ENCODE measurements around the gene THSD7A. TPM values are rescaled to one million over a fixed set of nuclear protein-coding genes. Genes with fewer than 3 reads are reported as not detected.

Gene THSD7A
- total RNA-seq, 2 experiments from 2014 or later, result not detected

GRCh38 chr7:11615174-11615573 lies 216.8 kb downstream of the THSD7A start:
- H3K36me3 Mint-ChIP-seq (ENCODE audit: low read depth), result no peaks in the 10 kb centered on the region
- no peaks in the 10 kb centered on the region for H3K4me1 Mint-ChIP-seq
- no peak for DNase-seq
- CTCF ChIA-PET, result no interaction called here
- no peaks in the 10 kb centered on the region for H3K9me3 Mint-ChIP-seq
- H3K4me3 Mint-ChIP-seq, result no peak overlapping the region
- no peaks in the 10 kb centered on the region for H3K27me3 Mint-ChIP-seq
- POLR2A ChIA-PET, result no interaction called here
- no peak overlapping the region for H3K27ac Mint-ChIP-seq

- H3K4me1 Mint-ChIP-seq, result no peaks in the 10 kb centered on the region
- CTCF ChIA-PET, result no interaction called here
- H3K9me3 Mint-ChIP-seq, result no peaks in the 10 kb centered on the region
Measured at GRCh38 chr7:11613292-11613930, 218.6 kb downstream of the THSD7A start.

GRCh38 chr7:11612737-11613136 lies 219.3 kb downstream of the THSD7A start:
- Mint-ChIP-seq H3K36me3 (ENCODE audit: low read depth) (no peaks in the 10 kb centered on the region), H3K9me3 (no peaks in the 10 kb centered on the region), H3K27ac (no peak overlapping the region), H3K27me3 (no peaks in the 10 kb centered on the region), H3K4me1 (no peaks in the 10 kb centered on the region), H3K4me3 (no peak overlapping the region)
- ChIA-PET CTCF (no interaction called here), POLR2A (no interaction called here)
- no peak for DNase-seq

More at GRCh38 chr7:11613292-11613930, 218.6 kb downstream of the THSD7A start:
- H3K27me3 Mint-ChIP-seq, result no peaks in the 10 kb centered on the region
- DNase-seq, result no peak
- POLR2A ChIA-PET, result no interaction called here
- H3K27ac Mint-ChIP-seq, result no peak overlapping the region
- H3K4me3 Mint-ChIP-seq, result no peak overlapping the region
- no peaks in the 10 kb centered on the region for H3K36me3 Mint-ChIP-seq (ENCODE audit: low read depth)

GRCh38 chr7:11609096-11609670 lies 222.8 kb downstream of the THSD7A start:
- no peak overlapping the region for H3K4me3 Mint-ChIP-seq
- no peaks in the 10 kb centered on the region for H3K27me3 Mint-ChIP-seq
- no peak overlapping the region for H3K27ac Mint-ChIP-seq
- H3K4me1 Mint-ChIP-seq, result no peaks in the 10 kb centered on the region
- DNase-seq, result no peak
- ChIA-PET POLR2A (no interaction called here), CTCF (no interaction called here)
- H3K9me3 Mint-ChIP-seq, result no peaks in the 10 kb centered on the region
- no peaks in the 10 kb centered on the region for H3K36me3 Mint-ChIP-seq (ENCODE audit: low read depth)

- POLR2A ChIA-PET, result no interaction called here
- H3K4me1 Mint-ChIP-seq, result no peaks in the 10 kb centered on the region
Measured at GRCh38 chr7:11607686-11608085, 224.3 kb downstream of the THSD7A start.

GRCh38 chr7:11605749-11606148 lies 226.2 kb downstream of the THSD7A start:
- Mint-ChIP-seq H3K36me3 (ENCODE audit: low read depth) (no peaks in the 10 kb centered on the region), H3K27me3 (no peaks in the 10 kb centered on the region), H3K4me1 (no peaks in the 10 kb centered on the region), H3K4me3 (no peak overlapping the region), H3K9me3 (peaks cover 4% of the 10 kb centered on the region), H3K27ac (no peak overlapping the region)
- DNase-seq, result no peak
- CTCF ChIA-PET, result no interaction called here
- POLR2A ChIA-PET, result no interaction called here

More at GRCh38 chr7:11607686-11608085, 224.3 kb downstream of the THSD7A start:
- Mint-ChIP-seq H3K9me3 (no peaks in the 10 kb centered on the region), H3K4me3 (no peak overlapping the region), H3K36me3 (ENCODE audit: low read depth) (no peaks in the 10 kb centered on the region), H3K27ac (no peak overlapping the region), H3K27me3 (no peaks in the 10 kb centered on the region)
- CTCF ChIA-PET, result no interaction called here
- no peak for DNase-seq

- POLR2A ChIA-PET, result no interaction called here
- Mint-ChIP-seq H3K36me3 (ENCODE audit: low read depth) (no peaks in the 10 kb centered on the region), H3K4me3 (no peak overlapping the region), H3K27ac (no peak overlapping the region), H3K27me3 (no peaks in the 10 kb centered on the region), H3K4me1 (no peaks in the 10 kb centered on the region), H3K9me3 (peaks cover 7% of the 10 kb centered on the region)
- CTCF ChIA-PET, result no interaction called here
- DNase-seq, result no peak
Measured at GRCh38 chr7:11604505-11604904, 227.5 kb downstream of the THSD7A start.

GRCh38 chr7:11601761-11602160 lies 230.2 kb downstream of the THSD7A start:
- POLR2A ChIA-PET, result no interaction called here
- CTCF ChIA-PET, result no interaction called here
- Mint-ChIP-seq H3K27me3 (no peaks in the 10 kb centered on the region), H3K27ac (no peak overlapping the region), H3K9me3 (peaks cover 7% of the 10 kb centered on the region), H3K36me3 (ENCODE audit: low read depth) (no peaks in the 10 kb centered on the region), H3K4me3 (no peak overlapping the region), H3K4me1 (no peaks in the 10 kb centered on the region)
- no peak for DNase-seq

GRCh38 chr7:11593322-11593721 lies 238.7 kb downstream of the THSD7A start:
- no peaks in the 10 kb centered on the region for H3K36me3 Mint-ChIP-seq (ENCODE audit: low read depth)
- no peak for DNase-seq
- ChIA-PET POLR2A (no interaction called here), CTCF (no interaction called here)
- no peaks in the 10 kb centered on the region for H3K27me3 Mint-ChIP-seq
- no peaks in the 10 kb centered on the region for H3K4me1 Mint-ChIP-seq
- H3K4me3 Mint-ChIP-seq, result no peak overlapping the region
- H3K9me3 Mint-ChIP-seq, result no peaks in the 10 kb centered on the region
- H3K27ac Mint-ChIP-seq, result no peak overlapping the region

- H3K36me3 Mint-ChIP-seq (ENCODE audit: low read depth), result no peaks in the 10 kb centered on the region
- no peaks in the 10 kb centered on the region for H3K4me1 Mint-ChIP-seq
- H3K4me3 Mint-ChIP-seq, result no peak overlapping the region
- H3K27me3 Mint-ChIP-seq, result no peaks in the 10 kb centered on the region
- ChIA-PET CTCF (no interaction called here), POLR2A (no interaction called here)
- H3K27ac Mint-ChIP-seq, result no peak overlapping the region
- no peak for DNase-seq
- no peaks in the 10 kb centered on the region for H3K9me3 Mint-ChIP-seq
Measured at GRCh38 chr7:11592699-11593098, 239.3 kb downstream of the THSD7A start.

GRCh38 chr7:11591943-11592342 lies 240.1 kb downstream of the THSD7A start:
- ChIA-PET CTCF (no interaction called here), POLR2A (no interaction called here)
- Mint-ChIP-seq H3K27me3 (no peaks in the 10 kb centered on the region), H3K4me1 (no peaks in the 10 kb centered on the region), H3K4me3 (no peak overlapping the region), H3K27ac (no peak overlapping the region), H3K36me3 (ENCODE audit: low read depth) (no peaks in the 10 kb centered on the region), H3K9me3 (no peaks in the 10 kb centered on the region)
- DNase-seq, result no peak

GRCh38 chr7:11591055-11591633 lies 240.9 kb downstream of the THSD7A start:
- CTCF ChIA-PET, result interaction anchor here (0.6 kb wide), 1 partner anchor 232 kb away, joined by 4 read pairs; no protein-coding TSS in a partner anchor
- POLR2A ChIA-PET, result no interaction called here
- DNase-seq, result no peak
- Mint-ChIP-seq H3K27me3 (no peaks in the 10 kb centered on the region), H3K9me3 (no peaks in the 10 kb centered on the region), H3K36me3 (ENCODE audit: low read depth) (no peaks in the 10 kb centered on the region), H3K4me1 (no peaks in the 10 kb centered on the region), H3K27ac (no peak overlapping the region), H3K4me3 (no peak overlapping the region)

- ChIA-PET POLR2A (no interaction called here), CTCF (no interaction called here)
- no peak for DNase-seq
- Mint-ChIP-seq H3K9me3 (no peaks in the 10 kb centered on the region), H3K27ac (no peak overlapping the region), H3K36me3 (ENCODE audit: low read depth) (no peaks in the 10 kb centered on the region), H3K27me3 (no peaks in the 10 kb centered on the region), H3K4me1 (no peaks in the 10 kb centered on the region), H3K4me3 (no peak overlapping the region)
Measured at GRCh38 chr7:11589251-11589650, 242.7 kb downstream of the THSD7A start.

GRCh38 chr7:11587814-11588213 lies 244.2 kb downstream of the THSD7A start:
- H3K27me3 Mint-ChIP-seq, result no peaks in the 10 kb centered on the region

More at GRCh38 chr7:11587814-11588213, 244.2 kb downstream of the THSD7A start:
- H3K27ac Mint-ChIP-seq, result no peak overlapping the region
- no peaks in the 10 kb centered on the region for H3K36me3 Mint-ChIP-seq (ENCODE audit: low read depth)
- H3K4me1 Mint-ChIP-seq, result no peaks in the 10 kb centered on the region
- DNase-seq, result no peak
- H3K9me3 Mint-ChIP-seq, result no peaks in the 10 kb centered on the region
- ChIA-PET POLR2A (no interaction called here), CTCF (interaction anchor here (0.6 kb wide), 1 partner anchor 12 kb away, joined by 3 read pairs; no protein-coding TSS in a partner anchor)
- no peak overlapping the region for H3K4me3 Mint-ChIP-seq

Data from activated CD4-positive, alpha-beta T cell treated with anti-CD3 and anti-CD28 coated beads, Interleukin-2, amount 10 ng/mL, durations not matched to agents 7 days and 5 days (primary cell).